Neutrophil (primary cell): ENCODE results near the gene GLG1.
"Not testable (repeated sequence)": the region's sequence is repeated elsewhere in the genome, so short reads cannot be mapped to it uniquely, and the experiment has no call there.

Source experiments
- H3K27ac ChIP-seq: fragments of 200-600 bp; sonication (generic); 2 replicates; pipeline ENCODE4 v1.5.1; 2016; ENCODE audit warnings: mild to moderate bottlenecking, moderate library complexity
- H3K27me3 ChIP-seq: fragments of 200-600 bp; sonication (generic); 2 replicates; pipeline ENCODE4 v1.6.0; 2016; ENCODE audit warnings: mild to moderate bottlenecking
- H3K36me3 ChIP-seq: fragments of 200-600 bp; sonication (generic); 2 replicates; pipeline ENCODE4 v1.5.1; 2017
- H3K4me1 ChIP-seq, 2 experiments: fragments of 200-600 bp in 1 of 2; sonication (generic) in 1 of 2; 1 replicate in 1 of 2; 2 replicates in 1 of 2; pipeline versions ENCODE4 v1.5.1 to v1.6.1; 2013 to 2016; ENCODE audit warnings: low read depth in 1 of 2, low read length in 1 of 2, mild to moderate bottlenecking in 1 of 2, moderate library complexity in 1 of 2; ENCODE audit not compliant: control insufficient read depth in 1 of 2, insufficient read depth in 1 of 2
- H3K4me3 ChIP-seq, 2 experiments: fragments of 200-600 bp in 1 of 2; sonication (generic) in 1 of 2; 1 replicate in 1 of 2; 2 replicates in 1 of 2; pipeline ENCODE4 v1.5.1; 2013 to 2016; ENCODE audit warnings: low read depth in 1 of 2, low read length in 1 of 2, mild to moderate bottlenecking in 1 of 2, moderate library complexity in 1 of 2
- H3K9me3 ChIP-seq: fragments of 200-600 bp; sonication (generic); 2 replicates; pipeline ENCODE4 v1.5.1; 2016
- TF ChIP-seq, protein P1 (sequence below): fragments of 200-600 bp; sonication (generic); IDR thresholded peaks from 2 replicates; pipeline ENCODE4 v1.5.1; 2016; ENCODE audit warnings: antibody characterized with exemption

The GLG1 gene

GRCh38 chr16:74606521-74607309 lies at the start of gene GLG1:
Gene GLG1 (minus strand): TSS chr16:74607114. CDS start chr16:74607094, 20 bp downstream.
- peaks cover 8% of the 10 kb centered on the region for H3K27me3 ChIP-seq
- H3K4me3 ChIP-seq = peak within 1 kb of the TSS; percentile 82 to 84
- no peaks in the 10 kb centered on the region for H3K36me3 ChIP-seq
- no peaks in the 10 kb centered on the region for H3K9me3 ChIP-seq
- peaks cover 24 to 26% of the 10 kb centered on the region in 2 experiments for H3K4me1 ChIP-seq
- peak within 1 kb of the TSS; percentile 94 for H3K27ac ChIP-seq
- TF ChIP-seq, protein P1, sequence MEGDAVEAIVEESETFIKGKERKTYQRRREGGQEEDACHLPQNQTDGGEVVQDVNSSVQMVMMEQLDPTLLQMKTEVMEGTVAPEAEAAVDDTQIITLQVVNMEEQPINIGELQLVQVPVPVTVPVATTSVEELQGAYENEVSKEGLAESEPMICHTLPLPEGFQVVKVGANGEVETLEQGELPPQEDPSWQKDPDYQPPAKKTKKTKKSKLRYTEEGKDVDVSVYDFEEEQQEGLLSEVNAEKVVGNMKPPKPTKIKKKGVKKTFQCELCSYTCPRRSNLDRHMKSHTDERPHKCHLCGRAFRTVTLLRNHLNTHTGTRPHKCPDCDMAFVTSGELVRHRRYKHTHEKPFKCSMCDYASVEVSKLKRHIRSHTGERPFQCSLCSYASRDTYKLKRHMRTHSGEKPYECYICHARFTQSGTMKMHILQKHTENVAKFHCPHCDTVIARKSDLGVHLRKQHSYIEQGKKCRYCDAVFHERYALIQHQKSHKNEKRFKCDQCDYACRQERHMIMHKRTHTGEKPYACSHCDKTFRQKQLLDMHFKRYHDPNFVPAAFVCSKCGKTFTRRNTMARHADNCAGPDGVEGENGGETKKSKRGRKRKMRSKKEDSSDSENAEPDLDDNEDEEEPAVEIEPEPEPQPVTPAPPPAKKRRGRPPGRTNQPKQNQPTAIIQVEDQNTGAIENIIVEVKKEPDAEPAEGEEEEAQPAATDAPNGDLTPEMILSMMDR = peak; percentile 53

- TF ChIP-seq, protein P1 = no peak
- H3K36me3 ChIP-seq = peaks cover 38% of the 10 kb centered on the region
- peak overlapping the region; percentile 20 for H3K27ac ChIP-seq
- peaks cover 8 to 10% of the 10 kb centered on the region in 2 experiments for H3K4me1 ChIP-seq
- H3K27me3 ChIP-seq = no peaks in the 10 kb centered on the region
- no peaks in the 10 kb centered on the region for H3K9me3 ChIP-seq
- no peak overlapping the region for H3K4me3 ChIP-seq
Measured at GRCh38 chr16:74654536-74655050, 47.7 kb upstream of the GLG1 start.

- not testable (repeated sequence) for H3K9me3 ChIP-seq, H3K27me3 ChIP-seq, H3K27ac ChIP-seq, H3K4me1 ChIP-seq, H3K4me3 ChIP-seq
- peaks cover 41% of the 10 kb centered on the region for H3K36me3 ChIP-seq
Measured at GRCh38 chr16:74652883-74653282, 46.0 kb upstream of the GLG1 start.

DNA sequence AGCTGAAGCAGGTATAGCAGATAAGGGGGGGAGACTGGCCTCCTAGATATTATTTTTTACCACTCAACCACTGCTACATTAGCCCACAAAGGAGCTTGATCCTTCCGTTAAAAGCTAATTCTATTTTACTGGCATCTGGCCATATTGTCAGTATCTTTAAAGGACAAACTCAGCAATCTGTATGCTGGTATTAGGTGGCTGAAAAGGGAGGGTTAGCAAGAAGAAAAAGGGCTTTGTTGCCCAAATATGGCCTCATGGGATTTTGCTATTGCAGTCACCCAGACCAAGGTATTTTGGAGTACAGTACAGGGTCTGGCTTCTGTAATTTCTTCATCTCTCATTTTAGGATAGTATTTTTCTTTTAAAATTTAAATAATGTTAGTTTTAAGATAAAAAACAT lies 45.3 kb upstream of the GLG1 start:
- Histone ChIP-seq H3K27me3 (no peaks in the 10 kb centered on the region), H3K9me3 (no peaks in the 10 kb centered on the region), H3K27ac (no peak overlapping the region), H3K4me3 (no peak overlapping the region), H3K4me1 (no peaks in the 10 kb centered on the region), H3K36me3 (peaks cover 48% of the 10 kb centered on the region)
- TF ChIP-seq, protein P1 = no peak

- H3K27ac ChIP-seq = no peak overlapping the region
- no peaks in the 10 kb centered on the region for H3K9me3 ChIP-seq
- H3K36me3 ChIP-seq = peaks cover 52% of the 10 kb centered on the region
- no peak overlapping the region for H3K4me3 ChIP-seq
- H3K27me3 ChIP-seq = no peaks in the 10 kb centered on the region
- H3K4me1 ChIP-seq = no peaks in the 10 kb centered on the region
- TF ChIP-seq, protein P1 = no peak
Measured at GRCh38 chr16:74651841-74652240, 44.9 kb upstream of the GLG1 start.

DNA sequence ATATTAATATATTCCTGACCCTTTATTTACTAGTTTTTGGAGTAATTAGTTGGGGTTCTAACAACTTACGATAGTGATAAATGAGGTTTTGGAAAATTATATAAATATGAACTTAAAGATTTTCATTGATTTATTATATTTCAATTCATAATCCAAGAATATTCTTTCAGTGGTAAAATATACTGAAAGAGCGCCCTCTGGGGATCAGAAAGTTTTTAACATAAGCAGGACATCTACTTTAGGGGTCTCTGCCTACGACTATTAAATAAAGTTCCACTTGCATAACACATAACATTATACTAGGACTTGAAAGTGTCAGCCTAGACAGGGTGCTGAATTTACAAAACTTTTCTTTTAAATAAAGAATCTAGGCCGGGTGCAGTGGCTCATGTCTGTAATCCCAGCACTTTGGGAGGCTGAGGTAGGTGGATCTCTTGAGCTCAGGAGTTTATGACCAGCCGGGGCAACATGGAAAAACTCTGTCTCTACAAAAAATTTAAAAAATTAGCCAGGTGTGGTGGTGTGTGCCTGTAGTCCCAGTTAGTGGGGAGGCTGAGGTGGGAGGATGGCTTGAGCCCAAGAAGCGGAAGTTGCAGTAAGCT lies 44.2 kb upstream of the GLG1 start:
- H3K27ac ChIP-seq = no peak overlapping the region
- TF ChIP-seq, protein P1 = no peak
- H3K4me3 ChIP-seq = no peak overlapping the region
- no peaks in the 10 kb centered on the region for H3K4me1 ChIP-seq
- H3K27me3 ChIP-seq = no peaks in the 10 kb centered on the region
- no peaks in the 10 kb centered on the region for H3K9me3 ChIP-seq
- peaks cover 60% of the 10 kb centered on the region for H3K36me3 ChIP-seq
